Karpas-422 (cell line): Measurements from ENCODE around the gene SYNPO2. TPM values are rescaled to one million over a fixed set of nuclear protein-coding genes. Genes with fewer than 3 reads are reported as not detected.
A peak's percentile ranks its signal among the peaks of the same experiment; 100 is the strongest.

ENCODE experiments used
- DNase-seq: peaks from one replicate; pipeline ENCODE4 v3.0.0-alpha.2; 2015
- H2AFZ ChIP-seq: fragments of 200-600 bp; sonication (generic); 2 replicates; pipeline ENCODE4 v1.6.1; 2014; ENCODE audit warnings: antibody characterized with exemption, low read length, mixed read lengths
- H3K27ac ChIP-seq: fragments of 200-600 bp; sonication (generic); 2 replicates; pipeline ENCODE4 v1.5.1; 2014; ENCODE audit warnings: mild to moderate bottlenecking, low read length, moderate library complexity
- H3K27me3 ChIP-seq: fragments of 200-600 bp; sonication (generic); 2 replicates; pipeline ENCODE4 v1.6.1; 2014; ENCODE audit warnings: low read length, mixed read lengths
- H3K36me3 ChIP-seq: fragments of 200-600 bp; sonication (generic); 2 replicates; pipeline ENCODE4 v1.6.1; 2014; ENCODE audit warnings: low read length, mixed read lengths; ENCODE audit not compliant: insufficient read depth
- H3K4me1 ChIP-seq: fragments of 200-600 bp; sonication (generic); 2 replicates; pipeline ENCODE4 v1.6.1; 2014; ENCODE audit warnings: mild to moderate bottlenecking, low read length, mixed read lengths
- H3K4me2 ChIP-seq: fragments of 200-600 bp; sonication (generic); 2 replicates; pipeline ENCODE4 v1.6.1; 2014; ENCODE audit warnings: low read length, low read depth, mild to moderate bottlenecking; ENCODE audit not compliant: poor library complexity, severe bottlenecking
- H3K4me3 ChIP-seq: fragments of 200-600 bp; sonication (generic); 2 replicates; pipeline ENCODE4 v1.5.1; 2014; ENCODE audit warnings: mild to moderate bottlenecking, antibody characterized with exemption, low read length, mixed read lengths
- H3K79me2 ChIP-seq: fragments of 200-600 bp; sonication (generic); 2 replicates; pipeline ENCODE4 v1.6.1; 2014; ENCODE audit warnings: mild to moderate bottlenecking, low read length, mixed read lengths
- H3K9ac ChIP-seq: fragments of 200-600 bp; sonication (generic); 2 replicates; pipeline ENCODE4 v1.6.0; 2014; ENCODE audit warnings: low read length
- H3K9me2 ChIP-seq: fragments of 200-600 bp; sonication (generic), shearing (Covaris generic); replicated peaks from 2 replicates; pipeline ENCODE4 v1.6.0; 2014; ENCODE audit warnings: mild to moderate bottlenecking, low read length, moderate library complexity; ENCODE audit not compliant: insufficient read depth
- H3K9me3 ChIP-seq: fragments of 300-700, 200-600 bp; sonication (generic); 2 replicates; pipeline ENCODE4 v1.6.1; 2014; ENCODE audit warnings: low read length, mixed read lengths
- H4K20me1 ChIP-seq: fragments of 200-600 bp; sonication (generic); 2 replicates; pipeline ENCODE4 v1.6.1; 2014; ENCODE audit warnings: mild to moderate bottlenecking, antibody characterized with exemption, low read length, low read depth; ENCODE audit not compliant: insufficient read depth
- total RNA-seq: library from RNA; depleted of rRNA; stranded (reverse); fragments of >200 nt; shearing (Covaris generic); gene quantifications from 2 replicates; pipeline ENCODE4 v1.2.3, GENCODE V29; 2014; ENCODE audit warnings: low replicate concordance

The SYNPO2 gene
- total RNA-seq, 1 experiment from 2014 or later = 1.2 TPM

DNA sequence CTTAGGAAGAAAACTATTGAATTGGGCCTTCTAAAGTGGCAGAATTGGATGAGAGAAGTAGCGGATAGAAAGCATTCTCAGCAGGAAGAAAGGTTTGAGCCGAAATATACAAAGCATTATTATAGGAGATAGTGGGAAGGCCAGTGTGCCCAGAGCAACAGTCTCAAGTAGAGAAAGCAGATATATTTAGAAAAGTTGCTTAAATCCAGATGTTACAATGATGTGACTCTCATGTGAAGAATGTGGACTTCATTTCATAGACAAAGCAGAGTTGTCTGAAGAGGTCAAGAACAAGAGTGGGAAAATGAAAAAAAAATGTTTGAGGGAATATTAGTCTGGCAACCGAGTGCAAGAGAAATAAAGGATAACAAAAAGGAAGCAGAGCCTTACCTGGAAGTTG, 66.9 kb downstream of the SYNPO2 start:
- Histone ChIP-seq H2AFZ (no peak overlapping the region), H3K4me1 (peaks cover 7% of the 10 kb centered on the region)

DNA sequence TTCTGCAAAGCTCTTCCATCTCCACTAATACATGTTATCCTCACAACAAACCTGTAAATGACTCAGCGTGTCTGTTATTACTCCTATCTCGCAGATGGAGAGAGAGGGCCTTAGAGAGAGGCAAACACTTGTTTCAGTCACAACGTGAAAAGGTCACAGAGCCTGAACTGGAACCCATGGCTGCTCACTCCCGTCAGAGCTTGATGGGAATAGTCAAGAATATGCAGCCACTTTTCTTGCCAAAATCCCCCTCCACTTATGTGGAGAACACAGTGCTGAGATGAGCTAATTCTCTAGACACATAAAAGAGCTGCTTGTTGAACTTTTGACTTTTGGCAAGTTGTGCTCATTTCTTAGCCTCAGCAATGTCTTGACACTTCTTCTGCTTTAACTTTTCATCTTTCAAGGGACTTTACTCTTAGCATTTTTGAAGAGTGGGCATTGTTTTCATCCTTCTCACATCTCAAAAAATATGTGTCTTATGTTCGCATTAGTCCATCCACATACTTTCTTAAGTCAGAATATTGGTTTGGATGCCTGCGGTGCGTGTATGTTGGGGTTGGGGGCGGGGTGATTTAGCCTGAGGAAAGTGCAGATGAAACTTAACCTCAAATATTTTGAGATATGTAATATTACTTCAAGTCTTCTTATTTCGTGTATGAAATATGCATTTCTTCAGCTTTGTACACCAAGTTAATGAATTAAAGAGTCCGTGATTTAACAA, 69.2 kb downstream of the SYNPO2 start:
- no peaks in the 10 kb centered on the region for H3K79me2 ChIP-seq
- H3K4me3 ChIP-seq = no peak overlapping the region
- peak overlapping the region; percentile 3; the same call in 1 of the 2 replicates for H2AFZ ChIP-seq
- no peaks in the 10 kb centered on the region for H4K20me1 ChIP-seq
- peaks cover 7% of the 10 kb centered on the region for H3K4me1 ChIP-seq
- H3K27me3 ChIP-seq = no peaks in the 10 kb centered on the region
- H3K27ac ChIP-seq = no peak overlapping the region
- no peak for DNase-seq
- no peak overlapping the region for H3K4me2 ChIP-seq
- H3K36me3 ChIP-seq = no peaks in the 10 kb centered on the region
- H3K9ac ChIP-seq = no peak overlapping the region
- H3K9me3 ChIP-seq = no peaks in the 10 kb centered on the region
- no peaks in the 10 kb centered on the region for H3K9me2 ChIP-seq

More for the DNA sequence above, 66.9 kb downstream of the SYNPO2 start:
- no peaks in the 10 kb centered on the region for H3K9me2 ChIP-seq
- no peak overlapping the region for H3K4me3 ChIP-seq
- no peaks in the 10 kb centered on the region for H3K79me2 ChIP-seq
- no peak overlapping the region for H3K27ac ChIP-seq
- no peaks in the 10 kb centered on the region for H3K27me3 ChIP-seq
- H3K9ac ChIP-seq = no peak overlapping the region
- no peak for DNase-seq
- no peaks in the 10 kb centered on the region for H3K36me3 ChIP-seq
- no peaks in the 10 kb centered on the region for H4K20me1 ChIP-seq
- no peak overlapping the region for H3K4me2 ChIP-seq
- H3K9me3 ChIP-seq = no peaks in the 10 kb centered on the region

DNA sequence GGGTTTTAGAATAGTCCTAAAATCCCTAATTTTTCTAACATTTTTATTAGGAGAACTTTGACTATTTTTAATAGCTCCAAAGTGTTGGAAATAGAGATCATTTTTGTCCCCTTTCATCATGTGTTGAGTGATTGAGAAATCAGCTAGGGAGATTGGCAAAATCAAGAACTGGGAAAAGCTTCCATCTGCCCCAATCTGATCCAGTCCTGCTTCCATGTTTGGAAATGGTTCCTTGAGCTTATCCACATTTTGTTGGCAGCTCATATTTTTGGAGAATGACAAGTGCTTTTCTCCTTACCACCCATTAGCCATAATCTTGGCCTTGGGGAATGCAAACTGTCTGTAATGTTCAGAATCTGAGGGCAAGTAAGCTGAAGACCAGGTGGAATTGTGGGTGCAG, 73.9 kb downstream of the SYNPO2 start:
- H3K79me2 ChIP-seq = no peaks in the 10 kb centered on the region
- no peak overlapping the region for H2AFZ ChIP-seq
- no peaks in the 10 kb centered on the region for H3K4me1 ChIP-seq
- H3K9ac ChIP-seq = no peak overlapping the region
- H3K9me3 ChIP-seq = no peaks in the 10 kb centered on the region
- H3K4me2 ChIP-seq = no peak overlapping the region
- H3K36me3 ChIP-seq = no peaks in the 10 kb centered on the region
- no peaks in the 10 kb centered on the region for H3K9me2 ChIP-seq
- H4K20me1 ChIP-seq = no peaks in the 10 kb centered on the region
- no peak overlapping the region for H3K4me3 ChIP-seq
- no peak overlapping the region for H3K27ac ChIP-seq
- no peak for DNase-seq
- no peaks in the 10 kb centered on the region for H3K27me3 ChIP-seq

DNA sequence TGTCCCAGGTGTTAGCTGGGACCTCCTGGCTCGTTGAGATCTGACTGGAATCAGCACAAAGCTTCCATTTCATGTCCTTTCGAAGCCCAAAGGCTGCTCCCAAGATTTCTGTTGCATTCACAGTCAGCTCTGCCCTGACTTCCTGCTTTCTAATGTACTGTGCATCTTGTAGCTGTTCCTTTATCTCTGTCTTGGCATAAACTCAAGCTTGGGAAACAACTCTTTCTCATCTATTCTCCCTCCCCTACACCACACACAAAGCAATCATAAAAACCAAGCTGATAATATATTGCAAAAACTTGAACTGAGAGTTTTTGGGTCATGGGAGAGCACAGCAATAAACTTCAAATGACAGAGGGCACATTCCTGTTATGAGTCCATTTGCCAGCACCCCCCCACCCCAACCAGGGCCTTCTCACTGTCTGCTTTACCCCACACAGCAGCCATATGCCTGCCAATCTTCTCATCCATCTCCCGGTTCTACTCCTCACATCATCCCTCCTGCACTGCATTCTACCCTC, 76.3 kb downstream of the SYNPO2 start:
- H3K9ac ChIP-seq = no peak overlapping the region
- H2AFZ ChIP-seq = no peak overlapping the region

DNA sequence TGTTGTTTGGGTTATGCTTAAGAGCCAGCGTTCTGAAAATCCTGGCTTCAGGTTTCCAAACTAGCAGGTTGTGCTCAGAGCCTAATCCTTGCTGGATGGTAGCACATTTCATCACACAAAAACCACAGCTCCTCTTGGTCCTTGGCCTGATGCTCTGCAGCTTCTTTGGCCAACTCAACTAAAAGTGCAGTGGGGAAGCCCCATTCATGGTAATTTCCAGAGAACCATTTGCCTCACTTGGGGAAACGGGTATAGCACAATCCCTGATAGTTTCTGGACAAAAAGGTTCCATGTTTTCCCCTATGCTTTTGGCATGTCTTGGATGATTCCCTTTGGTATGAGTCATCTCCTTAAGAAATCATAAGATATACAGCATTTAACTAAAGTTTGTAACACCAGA, 78.7 kb downstream of the SYNPO2 start:
- H3K9me2 ChIP-seq = no peaks in the 10 kb centered on the region
- H3K9ac ChIP-seq = no peak overlapping the region
- no peaks in the 10 kb centered on the region for H3K9me3 ChIP-seq
- no peaks in the 10 kb centered on the region for H3K79me2 ChIP-seq
- H3K4me2 ChIP-seq = peak overlapping the region; percentile 18
- DNase-seq = no peak
- no peaks in the 10 kb centered on the region for H3K27me3 ChIP-seq
- peaks cover 7% of the 10 kb centered on the region for H3K4me1 ChIP-seq
- no peak overlapping the region for H3K4me3 ChIP-seq
- no peak overlapping the region for H2AFZ ChIP-seq
- no peak overlapping the region for H3K27ac ChIP-seq
- no peaks in the 10 kb centered on the region for H4K20me1 ChIP-seq
- no peaks in the 10 kb centered on the region for H3K36me3 ChIP-seq

More for the DNA sequence above, 76.3 kb downstream of the SYNPO2 start:
- no peaks in the 10 kb centered on the region for H3K36me3 ChIP-seq
- no peaks in the 10 kb centered on the region for H3K9me2 ChIP-seq
- H3K4me3 ChIP-seq = no peak overlapping the region
- no peak for DNase-seq
- H3K4me1 ChIP-seq = peaks cover 7% of the 10 kb centered on the region
- H3K4me2 ChIP-seq = no peak overlapping the region
- no peaks in the 10 kb centered on the region for H3K79me2 ChIP-seq
- no peak overlapping the region for H3K27ac ChIP-seq
- no peaks in the 10 kb centered on the region for H3K9me3 ChIP-seq
- no peaks in the 10 kb centered on the region for H4K20me1 ChIP-seq
- H3K27me3 ChIP-seq = no peaks in the 10 kb centered on the region

DNA sequence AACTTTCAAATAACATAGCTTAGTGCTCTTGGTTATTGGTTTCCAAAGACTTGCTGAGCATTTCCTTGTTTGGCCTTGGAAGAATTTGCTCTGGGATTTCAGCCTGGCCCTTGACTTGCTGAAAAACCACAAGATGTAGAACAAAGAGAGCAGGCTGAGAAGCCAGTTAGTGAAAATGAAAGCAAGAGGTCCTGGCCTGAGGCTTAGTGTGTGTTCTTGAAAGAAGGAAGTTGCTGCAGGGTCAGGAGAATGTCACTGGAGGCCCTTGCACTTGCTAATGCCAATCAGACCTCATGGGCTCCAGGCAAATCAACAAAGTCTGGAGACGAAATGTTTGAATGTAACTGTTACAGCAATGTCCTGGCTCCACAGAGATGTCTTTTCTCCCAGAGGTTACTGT, 79.4 kb downstream of the SYNPO2 start:
- peak overlapping the region; percentile 67; the same call in 1 of the 2 replicates for H2AFZ ChIP-seq
- peak; percentile 72 for DNase-seq
- no peak overlapping the region for H3K9ac ChIP-seq
- no peaks in the 10 kb centered on the region for H3K79me2 ChIP-seq
- no peaks in the 10 kb centered on the region for H4K20me1 ChIP-seq
- no peaks in the 10 kb centered on the region for H3K36me3 ChIP-seq
- H3K4me1 ChIP-seq = peaks cover 7% of the 10 kb centered on the region
- no peak overlapping the region for H3K27ac ChIP-seq
- H3K9me3 ChIP-seq = no peaks in the 10 kb centered on the region
- no peaks in the 10 kb centered on the region for H3K27me3 ChIP-seq
- H3K4me3 ChIP-seq = no peak overlapping the region
- H3K4me2 ChIP-seq = peak overlapping the region; percentile 18
- H3K9me2 ChIP-seq = no peaks in the 10 kb centered on the region

DNA sequence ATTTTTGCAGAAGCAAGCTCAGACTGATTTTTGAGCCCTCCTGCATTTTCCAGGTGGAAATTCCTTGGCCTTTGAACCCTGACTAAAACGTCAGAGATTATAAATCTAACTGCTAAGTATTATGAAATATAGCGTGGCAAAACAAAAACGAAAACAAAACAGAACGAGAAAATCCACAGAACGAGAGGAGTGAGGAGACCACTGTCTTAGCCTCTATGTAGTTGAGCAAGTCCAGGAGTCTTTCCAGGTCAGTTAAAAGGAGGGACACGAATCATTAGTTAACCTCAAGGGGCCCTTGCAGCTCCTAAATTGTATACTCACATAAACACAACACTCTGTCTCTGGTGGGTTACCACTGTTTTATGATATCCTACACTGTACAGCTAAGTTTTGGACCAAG, 80.2 kb downstream of the SYNPO2 start:
- peaks cover 7% of the 10 kb centered on the region for H3K4me1 ChIP-seq
- H3K79me2 ChIP-seq = no peaks in the 10 kb centered on the region
- H3K27ac ChIP-seq = no peak overlapping the region
- H3K36me3 ChIP-seq = no peaks in the 10 kb centered on the region
- H3K4me3 ChIP-seq = no peak overlapping the region
- no peaks in the 10 kb centered on the region for H3K9me3 ChIP-seq
- H3K9ac ChIP-seq = no peak overlapping the region
- no peak for DNase-seq
- H3K27me3 ChIP-seq = no peaks in the 10 kb centered on the region
- no peaks in the 10 kb centered on the region for H3K9me2 ChIP-seq
- no peak overlapping the region; the same call in 1 of the 2 replicates for H2AFZ ChIP-seq
- H3K4me2 ChIP-seq = no peak overlapping the region
- H4K20me1 ChIP-seq = no peaks in the 10 kb centered on the region

DNA sequence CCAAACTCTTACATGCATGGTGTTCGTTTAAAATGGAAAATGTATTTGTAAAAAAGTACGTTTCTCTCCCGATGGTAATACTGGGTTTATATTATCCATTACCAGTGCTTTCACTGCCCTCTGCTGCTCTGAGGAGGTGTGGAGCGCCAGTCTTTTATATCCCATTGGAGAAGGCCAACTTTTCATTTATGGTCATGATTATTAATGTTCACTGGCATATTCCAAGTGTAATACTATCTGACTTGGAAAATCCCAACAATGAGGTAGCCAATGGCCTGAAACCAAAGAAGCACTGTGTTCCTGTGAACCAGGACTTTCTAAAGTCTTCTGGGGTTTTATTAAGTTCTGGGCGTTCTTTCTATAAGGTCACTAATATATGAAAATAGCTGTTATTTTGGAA, 80.7 kb downstream of the SYNPO2 start:
- Histone ChIP-seq H2AFZ (no peak overlapping the region), H4K20me1 (no peaks in the 10 kb centered on the region), H3K9ac (no peak overlapping the region), H3K27ac (no peak overlapping the region), H3K4me1 (peaks cover 7% of the 10 kb centered on the region), H3K36me3 (no peaks in the 10 kb centered on the region), H3K9me2 (no peaks in the 10 kb centered on the region), H3K27me3 (no peaks in the 10 kb centered on the region), H3K4me3 (no peak overlapping the region), H3K4me2 (no peak overlapping the region), H3K9me3 (no peaks in the 10 kb centered on the region), H3K79me2 (no peaks in the 10 kb centered on the region)
- DNase-seq = peak; percentile 64
